HG02852 (cell line): Measurements from ENCODE around the gene FSTL1.

Source experiments
- ATAC-seq: cut with Tn5 transposase; IDR thresholded peaks from one replicate; pipeline ENCODE4 v1.9.1; 2021; ENCODE audit warnings: mild to moderate bottlenecking, moderate library complexity; ENCODE audit not compliant: unreplicated experiment

Gene FSTL1

GRCh38 chr3:120468635-120469295, 18.0 kb upstream of the FSTL1 start:
- ATAC-seq, result no peak

DNA sequence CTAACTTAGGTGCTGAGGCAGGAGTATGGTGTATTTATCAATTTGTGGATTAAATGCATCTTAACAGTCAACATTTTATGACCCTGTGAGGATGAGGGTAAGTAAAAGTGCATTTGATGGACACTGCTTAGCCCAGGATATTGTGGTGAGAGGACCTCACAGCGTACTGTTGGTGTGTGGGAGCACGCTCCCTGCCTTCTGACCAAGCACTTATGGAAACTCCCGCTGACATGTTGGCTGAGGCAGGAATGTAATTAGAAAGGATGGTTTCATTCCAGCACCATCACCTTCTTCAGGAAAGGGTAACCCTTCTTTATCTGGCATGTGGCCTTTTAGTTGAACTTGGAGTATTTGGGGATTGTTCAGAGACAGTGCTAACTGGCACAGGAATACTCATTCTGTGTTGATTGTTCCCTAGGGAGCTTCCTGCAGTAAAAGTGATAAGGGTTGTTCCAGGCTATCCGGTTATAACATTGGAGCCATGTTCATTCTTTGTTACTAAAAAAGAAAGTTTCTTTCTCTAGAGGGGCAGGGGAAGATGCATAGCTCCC, 11.7 kb upstream of the FSTL1 start:
- no peak for ATAC-seq

DNA sequence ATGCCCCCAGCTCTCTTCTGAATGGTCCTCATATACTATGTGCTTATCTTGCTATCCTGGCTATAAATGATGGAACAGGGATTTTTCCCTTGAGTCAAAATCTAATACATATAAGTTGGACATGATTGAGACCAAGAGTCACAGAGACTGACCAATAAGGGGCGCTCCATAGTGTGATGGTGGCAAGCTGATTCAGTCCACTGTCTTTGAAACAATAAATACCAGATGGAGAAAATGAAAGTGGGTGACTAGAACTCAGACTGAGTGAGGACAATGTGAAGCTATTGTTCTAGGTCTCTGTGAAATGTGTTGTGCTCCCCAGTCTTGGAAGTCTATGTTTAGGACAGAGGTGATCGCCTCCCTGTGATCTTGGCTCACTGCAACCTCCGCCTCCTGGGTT, 10.6 kb upstream of the FSTL1 start:
- ATAC-seq, result no peak

GRCh38 chr3:120460862-120461261, 10.1 kb upstream of the FSTL1 start:
- no peak for ATAC-seq

GRCh38 chr3:120460181-120460790, 9.5 kb upstream of the FSTL1 start:
- no peak for ATAC-seq

GRCh38 chr3:120459196-120459595, 8.4 kb upstream of the FSTL1 start:
- ATAC-seq, result no peak

DNA sequence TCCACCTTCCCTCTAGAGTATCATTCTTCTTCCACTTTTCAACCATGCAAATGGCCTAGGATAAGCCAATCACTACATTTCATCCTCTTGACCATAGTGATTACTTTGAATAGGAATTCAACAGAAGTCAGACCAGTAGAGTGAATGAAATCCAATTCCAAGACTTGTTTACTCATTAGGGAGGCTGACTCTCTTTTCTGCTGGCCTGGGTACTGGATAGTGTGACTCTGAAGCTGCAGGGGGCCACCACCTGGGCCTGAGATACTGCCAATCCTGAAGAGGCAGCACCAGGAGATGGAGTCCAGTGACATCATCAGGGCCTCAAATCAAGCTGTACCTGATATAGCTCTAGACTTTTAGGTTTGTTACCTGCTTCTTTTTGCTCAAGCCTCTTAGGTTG, 7.0 kb upstream of the FSTL1 start:
- no peak for ATAC-seq

- ATAC-seq, result no peak
Observed at GRCh38 chr3:120454076-120454689, 3.4 kb upstream of the FSTL1 start.

DNA sequence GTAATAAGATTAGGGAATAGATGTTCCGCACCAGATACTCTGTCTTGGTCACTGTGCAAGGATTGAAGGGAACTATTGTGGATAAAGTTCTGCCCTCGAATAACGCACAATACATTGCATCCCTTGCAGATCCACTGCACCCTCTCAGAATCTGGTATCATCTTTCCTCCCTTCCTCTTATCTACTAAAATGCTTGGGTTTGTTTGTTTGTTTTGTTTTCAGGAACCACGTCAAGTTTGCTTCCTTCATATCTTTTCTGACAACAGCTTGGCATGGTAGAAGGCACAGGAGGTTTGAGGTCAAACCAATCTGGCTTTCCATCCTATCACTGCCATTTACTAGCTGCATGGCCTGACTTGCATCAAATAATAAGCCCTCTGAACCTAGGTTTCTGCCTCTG, 2.0 kb upstream of the FSTL1 start:
- ATAC-seq, result no peak

DNA sequence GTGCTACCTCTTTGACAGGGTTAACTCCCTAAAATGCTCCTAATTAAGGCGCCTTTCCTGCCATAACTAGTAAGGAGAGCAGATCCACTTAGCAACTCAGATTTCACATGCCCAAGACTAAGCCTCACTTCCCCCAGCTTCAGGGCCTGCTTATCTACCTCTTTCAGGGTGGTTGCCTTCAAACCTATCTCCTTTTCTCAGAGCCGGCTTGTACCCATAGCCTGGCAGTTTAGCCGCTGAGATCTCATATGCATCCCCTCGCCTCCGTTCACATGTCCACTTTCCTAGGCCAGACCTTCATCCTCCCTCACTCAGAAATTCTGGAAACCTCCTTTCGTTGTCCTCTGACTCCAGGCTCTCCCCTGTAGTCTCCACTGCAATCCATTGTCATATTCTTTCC, 1.0 kb upstream of the FSTL1 start:
- ATAC-seq, result no peak

DNA sequence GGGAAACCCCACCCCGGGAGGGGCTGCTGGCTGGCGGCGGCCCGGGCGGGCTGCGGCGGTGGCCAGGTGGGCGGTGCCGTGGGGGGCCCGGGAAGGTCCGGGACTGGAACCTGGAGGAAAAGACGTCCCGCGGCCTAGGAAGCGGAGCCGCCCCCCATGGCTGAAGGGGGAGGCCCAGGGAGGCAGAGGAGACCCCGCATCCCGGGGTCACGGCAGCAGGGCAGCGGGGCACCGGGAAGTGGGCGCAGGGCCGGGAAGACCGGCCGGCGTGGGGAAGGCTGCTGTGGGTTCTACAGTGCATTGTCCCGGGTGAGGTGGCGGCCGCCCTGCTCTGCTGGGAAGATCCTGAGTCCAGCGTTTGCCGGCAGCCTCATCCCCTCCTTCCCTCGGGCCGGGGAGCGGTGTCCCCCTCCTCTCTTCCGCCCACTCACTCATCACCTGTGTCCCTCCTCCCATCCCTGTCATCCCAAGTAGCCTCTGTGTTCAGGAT, 525 bp upstream of the FSTL1 start:
- no peak for ATAC-seq

- no peak for ATAC-seq
Observed at GRCh38 chr3:120449701-120450599, 842 bp downstream of the FSTL1 start.

DNA sequence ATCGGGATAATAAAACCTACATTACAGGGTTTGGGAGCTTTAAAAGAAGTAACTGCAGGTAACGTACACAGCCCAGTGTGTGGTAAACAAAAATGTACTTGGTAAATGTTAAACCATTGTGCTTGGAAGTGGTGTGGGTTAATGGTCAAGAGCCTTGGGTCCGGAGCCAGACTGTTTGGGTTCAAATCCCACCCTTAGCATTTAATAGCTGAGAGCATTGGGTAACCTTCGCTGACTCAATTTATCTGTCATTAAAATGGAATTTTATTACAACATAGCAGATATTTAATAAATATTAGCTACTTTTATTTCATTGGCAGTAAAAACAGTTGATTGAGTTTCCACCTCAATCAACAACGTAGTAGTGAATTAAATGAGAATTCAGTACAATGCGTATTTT, 1.5 kb downstream of the FSTL1 start:
- ATAC-seq, result no peak

GRCh38 chr3:120448756-120449155, 2.0 kb downstream of the FSTL1 start:
- no peak for ATAC-seq

- ATAC-seq, result no peak
Observed at GRCh38 chr3:120446891-120447668, 3.7 kb downstream of the FSTL1 start.

DNA sequence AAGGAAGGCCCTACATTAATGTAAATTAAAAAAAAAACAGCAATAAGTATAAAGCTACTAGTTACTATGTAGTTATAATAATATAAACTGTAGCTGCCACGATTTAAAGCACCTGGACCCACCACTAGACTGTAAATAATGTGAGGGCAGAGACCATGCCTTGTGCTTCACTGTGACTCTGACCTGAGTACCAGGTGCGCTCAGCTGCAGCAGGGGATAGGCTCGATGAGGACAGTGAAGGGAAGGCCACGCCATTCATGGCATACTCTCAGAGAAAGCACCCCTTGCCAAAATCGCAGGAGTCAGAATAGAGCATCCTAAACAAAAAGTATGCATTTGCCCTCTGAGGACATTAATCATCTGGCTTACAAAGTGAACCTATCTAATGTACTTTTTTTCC, 5.1 kb downstream of the FSTL1 start:
- ATAC-seq, result no peak

- no peak for ATAC-seq
Observed at GRCh38 chr3:120443626-120444123, 7.1 kb downstream of the FSTL1 start.

- no peak for ATAC-seq
Observed at GRCh38 chr3:120442975-120443517, 7.7 kb downstream of the FSTL1 start.

DNA sequence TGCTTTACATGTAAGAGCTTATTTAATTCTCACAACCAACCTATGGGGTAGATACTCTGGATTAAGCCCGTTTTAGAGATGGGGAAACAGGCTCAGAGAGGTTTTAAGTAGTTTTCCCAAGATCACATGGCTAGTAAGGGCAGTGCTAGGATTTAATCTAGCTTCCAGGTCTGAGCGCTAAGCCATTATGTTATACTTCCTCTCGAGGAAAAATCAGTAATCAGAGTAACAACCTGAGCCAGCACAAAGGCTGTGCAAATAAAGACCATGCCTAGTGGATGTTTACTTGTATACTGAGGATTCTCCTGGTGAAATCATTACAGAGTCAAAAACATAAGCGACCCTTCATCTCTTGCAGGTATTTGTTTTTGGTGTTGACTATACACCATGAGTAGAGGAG, 9.0 kb downstream of the FSTL1 start:
- no peak for ATAC-seq

DNA sequence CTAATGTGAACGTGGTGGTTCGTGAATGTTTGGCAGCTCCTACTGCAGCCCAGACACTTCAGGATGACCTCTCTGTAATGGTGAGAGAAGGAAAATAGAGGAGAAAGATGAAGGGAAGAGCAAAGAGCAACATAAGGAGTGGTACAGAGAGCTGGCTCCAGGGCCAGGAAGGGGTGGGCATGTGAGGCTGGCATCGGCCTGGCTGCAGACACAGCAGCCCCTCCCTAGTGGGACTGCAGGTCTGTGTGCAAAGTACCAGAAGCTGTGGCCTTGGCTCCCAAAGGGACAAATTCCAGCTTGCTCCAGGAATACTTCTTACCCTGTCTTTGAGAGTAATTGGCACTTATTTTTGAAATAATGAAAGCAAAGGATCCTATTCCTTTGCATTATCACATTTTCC, 10.0 kb downstream of the FSTL1 start:
- no peak for ATAC-seq
